Measurements from ENCODE around the gene GH1. TPM values are rescaled to one million over a fixed set of nuclear protein-coding genes. Genes with fewer than 3 reads are reported as not detected.
A peak's percentile ranks its signal among the peaks of the same experiment; 100 is the strongest.
"Not testable (repeated sequence)": the region's sequence is repeated elsewhere in the genome, so short reads cannot be mapped to it uniquely, and the experiment has no call there.

GH1 gene
- total and polyA plus RNA-seq, 8 donors: not detected

- H3K4me3 ChIP-seq; DNase-seq; H3K9me3 ChIP-seq; H3K27me3 ChIP-seq; H3K4me1 ChIP-seq; intact Hi-C loops (cut with DNase I; ENCODE audit: low total_unique reads); H3K36me3 ChIP-seq; H3K27ac ChIP-seq: not testable (repeated sequence)
- peak in 1 of 7 experiments; percentile 24 for TF ChIP-seq CTCF (IDR thresholded peaks at IDR 0.05)
- WGBS, 5 donors: 31 to 35% (median 34%) methylated on average over 5 of the region's 5 CpGs
These were observed 14.8 kb downstream of the GH1 start for GRCh38 chr17:63903787-63904201.

DNA sequence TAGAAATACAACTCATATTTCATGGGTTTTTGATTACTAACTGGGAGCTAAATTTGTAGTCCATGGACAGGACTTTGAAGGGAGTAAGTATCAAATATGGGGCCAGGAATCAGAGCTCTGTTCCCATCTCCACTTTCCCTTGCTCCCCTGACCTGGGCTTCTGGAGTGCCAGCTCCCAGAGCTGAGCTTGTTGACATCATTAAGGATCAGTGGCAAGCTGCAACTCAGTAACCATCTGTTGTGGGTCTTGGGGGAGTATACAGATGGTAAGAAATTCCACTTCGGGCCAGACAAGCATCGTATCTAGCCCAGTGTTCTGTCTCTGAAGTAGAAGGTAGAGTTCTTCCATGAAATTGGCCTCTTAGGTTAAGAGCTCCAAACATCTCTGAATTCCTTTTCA is 16.7 kb downstream of the GH1 start:
- not testable (repeated sequence) for H3K4me1 ChIP-seq, H3K36me3 ChIP-seq
- 80 to 92% (median 90%) methylated on average over 2 of the region's 2 CpGs for WGBS, 5 donors

DNA sequence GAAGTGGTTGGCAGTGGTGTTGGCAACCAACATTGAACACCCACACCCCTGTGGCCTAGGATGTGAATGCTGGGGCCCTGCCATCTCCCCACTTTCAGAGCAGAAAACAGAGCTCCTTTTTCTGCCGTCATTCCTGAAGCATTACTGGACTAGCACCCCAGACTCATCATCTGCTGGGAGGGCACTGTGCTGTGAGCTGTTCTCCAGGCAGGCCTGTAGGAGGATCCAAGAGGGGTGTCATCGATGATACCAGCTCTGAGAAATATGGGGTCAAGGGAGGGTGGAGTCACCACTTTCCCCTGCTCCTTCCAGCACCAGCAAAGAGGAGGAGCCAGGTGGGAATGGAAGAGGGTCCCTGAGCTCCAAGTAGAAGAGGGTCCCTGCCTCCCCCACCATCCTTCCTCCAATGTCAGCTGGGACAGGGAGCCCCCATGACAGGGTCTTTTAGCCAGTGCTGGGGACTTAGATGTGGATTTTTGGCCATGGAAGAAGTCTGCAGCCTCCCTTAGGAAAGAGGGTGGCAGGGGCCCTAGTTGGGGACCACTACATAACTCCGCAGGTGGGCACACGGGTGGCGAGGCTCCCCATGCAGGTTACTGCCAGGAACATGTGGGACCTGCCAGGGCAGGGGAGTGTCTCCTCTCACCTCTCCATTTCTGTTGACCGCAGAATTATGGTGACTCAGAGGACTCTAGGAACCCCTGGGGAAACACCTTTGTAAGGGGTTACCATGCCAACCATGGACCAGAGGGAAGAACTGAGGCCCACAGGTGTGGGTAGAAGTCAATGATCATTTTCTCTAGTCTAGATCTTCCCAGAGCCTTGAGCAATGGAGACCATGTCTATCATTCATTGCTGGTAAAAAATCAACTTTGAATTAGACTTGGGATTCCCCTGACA is 19.5 kb downstream of the GH1 start:
- H3K27ac ChIP-seq: not testable (repeated sequence)
- 71 to 79% (median 76%) methylated on average over 4 to 6 of the region's 6 CpGs for WGBS, 5 donors

More for the DNA sequence above, 16.7 kb downstream of the GH1 start:
- DNase-seq; intact Hi-C loops (cut with DNase I; ENCODE audit: low total_unique reads); H3K27me3 ChIP-seq; H3K9me3 ChIP-seq; H3K4me3 ChIP-seq; H3K27ac ChIP-seq: not testable (repeated sequence)

DNA sequence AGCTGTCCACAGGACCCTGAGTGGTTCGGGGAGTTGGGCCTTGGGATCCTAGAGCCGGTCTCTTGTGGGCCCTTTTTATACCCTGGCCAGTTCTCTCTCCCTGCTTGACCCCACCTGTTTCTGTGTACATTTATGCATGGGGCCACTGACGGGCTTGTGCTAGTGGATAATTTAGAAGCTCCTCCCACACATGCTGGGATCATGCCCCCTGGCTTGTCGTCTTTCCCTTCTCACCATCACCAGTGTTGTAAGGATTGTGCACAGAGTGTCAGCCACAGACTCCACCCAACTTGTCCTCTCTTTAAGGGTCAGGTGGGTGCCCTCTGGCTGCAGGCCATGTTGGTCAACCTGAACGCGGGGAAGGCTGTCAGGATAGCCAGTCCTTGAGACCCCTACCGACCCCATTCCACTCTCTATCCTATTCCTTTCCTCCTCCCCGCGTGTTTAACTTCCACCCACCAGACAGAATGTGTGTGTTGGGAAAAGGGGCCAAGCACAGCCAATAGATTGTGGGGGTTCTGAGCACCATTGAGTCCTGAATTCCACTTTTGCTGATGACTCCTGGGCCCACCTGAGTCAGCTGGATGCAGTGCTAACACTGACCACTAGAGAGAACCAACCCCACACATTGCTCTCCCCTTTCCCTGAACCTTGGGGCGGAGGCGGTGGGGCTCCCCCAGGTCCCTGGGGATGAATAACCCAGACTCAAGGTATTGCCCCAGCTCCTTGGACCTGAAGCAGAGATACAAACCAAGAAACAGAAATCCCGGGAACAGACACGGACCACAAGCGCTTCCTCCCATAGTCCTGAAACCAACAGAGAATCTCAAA is 21.9 kb downstream of the GH1 start, which contains the start of gene CSH1:
CSH1 (minus strand) TSS at position 51 of the 831 bp plus-strand sequence. CDS start 63 bp downstream, outside the sequence.
- intact Hi-C loops (cut with DNase I; ENCODE audit: low total_unique reads); H3K4me1 ChIP-seq; H3K36me3 ChIP-seq; H3K4me3 ChIP-seq; H3K27me3 ChIP-seq; DNase-seq; H3K9me3 ChIP-seq; H3K27ac ChIP-seq: not testable (repeated sequence)
- WGBS, 5 donors: 74 to 94% (median 85%) methylated on average over 5 to 11 of the region's 14 CpGs

More for the DNA sequence above, 19.5 kb downstream of the GH1 start:
- H3K4me1 ChIP-seq; H3K36me3 ChIP-seq; H3K9me3 ChIP-seq; intact Hi-C loops (cut with DNase I; ENCODE audit: low total_unique reads); H3K4me3 ChIP-seq; DNase-seq; H3K27me3 ChIP-seq: not testable (repeated sequence)

DNA sequence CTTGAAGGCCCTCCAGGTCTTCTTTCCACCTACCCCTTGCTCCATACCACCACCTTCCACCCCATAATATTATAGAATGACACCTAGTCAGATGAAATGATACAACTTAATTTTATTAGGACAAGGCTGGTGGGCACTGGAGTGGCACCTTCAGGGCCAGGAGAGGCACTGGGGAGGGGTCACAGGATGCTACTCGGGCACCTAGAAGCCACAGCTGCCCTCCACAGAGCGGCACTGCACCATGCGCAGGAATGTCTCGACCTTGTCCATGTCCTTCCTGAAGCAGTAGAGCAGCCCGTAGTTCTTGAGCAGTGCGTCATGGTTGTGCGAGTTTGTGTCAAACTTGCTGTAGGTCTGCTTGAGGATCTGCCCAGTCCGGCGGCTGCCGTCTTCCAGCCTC is 23.8 kb downstream of the GH1 start:
- 89 to 93% (median 91%) methylated on average over 4 to 10 of the region's 10 CpGs for WGBS, 5 donors
- DNase-seq; intact Hi-C loops (cut with DNase I; ENCODE audit: low total_unique reads): not testable (repeated sequence)

DNA sequence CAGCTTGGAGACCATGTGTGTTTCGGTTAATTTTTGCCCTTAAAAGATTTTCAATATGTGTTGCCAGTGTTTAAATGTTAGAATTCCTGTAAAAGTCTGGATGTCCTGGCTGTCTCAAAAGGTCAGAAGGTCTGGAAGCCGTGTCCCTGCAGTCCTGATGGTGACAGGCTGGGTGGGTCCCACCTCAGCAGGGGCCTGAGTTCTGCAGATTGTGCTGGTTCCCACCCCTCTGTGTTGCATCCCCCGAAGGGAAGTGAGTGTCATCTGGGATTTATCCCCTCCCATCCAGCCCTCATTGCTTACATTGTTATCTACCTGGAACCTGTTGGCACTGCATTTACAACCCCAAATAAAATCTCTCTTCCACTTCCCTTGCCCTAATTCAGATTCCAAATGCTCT is 24.6 kb downstream of the GH1 start:
- H3K9me3 ChIP-seq; H3K36me3 ChIP-seq; H3K27ac ChIP-seq; intact Hi-C loops (cut with DNase I; ENCODE audit: low total_unique reads); DNase-seq; H3K4me3 ChIP-seq; H3K27me3 ChIP-seq; H3K4me1 ChIP-seq: not testable (repeated sequence)
- 52 to 69% (median 57%) methylated on average over 3 of the region's 3 CpGs for WGBS, 5 donors

More for the DNA sequence above, 23.8 kb downstream of the GH1 start:
- H3K4me3 ChIP-seq, H3K27ac ChIP-seq, H3K9me3 ChIP-seq, H3K27me3 ChIP-seq, H3K4me1 ChIP-seq, H3K36me3 ChIP-seq: not testable (repeated sequence)

GRCh38 chr17:63892316-63893037 is 26.2 kb downstream of the GH1 start:
- H3K9me3 ChIP-seq; H3K27me3 ChIP-seq; H3K4me3 ChIP-seq; H3K4me1 ChIP-seq; H3K36me3 ChIP-seq; intact Hi-C loops (cut with DNase I; ENCODE audit: low total_unique reads); DNase-seq; H3K27ac ChIP-seq: not testable (repeated sequence)
- WGBS, 5 donors: 56 to 67% (median 66%) methylated on average over 11 of the region's 11 CpGs
